Stomach smooth muscle (tissue), 2 donors: ENCODE measurements around the gene ACSM5.
"Not testable (repeated sequence)": the region's sequence is repeated elsewhere in the genome, so short reads cannot be mapped to it uniquely, and the experiment has no call there.

Experiments used
- H3K27ac ChIP-seq: one replicate; pipeline ENCODE4 v1.7.0; 2013; ENCODE audit warnings: mild to moderate bottlenecking, low read length, inconsistent platforms
- H3K27me3 ChIP-seq, 2 donors: one replicate each; pipeline ENCODE4 v1.7.0; 2013; ENCODE audit warnings: low read length in 2 of 2; ENCODE audit not compliant: insufficient read depth in 2 of 2, control insufficient read depth in 1 of 2
- H3K36me3 ChIP-seq, 2 donors: one replicate each; pipeline ENCODE4 v1.7.0; 2013; ENCODE audit warnings: low read length in 2 of 2; ENCODE audit not compliant: control insufficient read depth in 2 of 2, insufficient read depth in 2 of 2
- H3K4me1 ChIP-seq: one replicate; pipeline ENCODE4 v1.7.0; 2013; ENCODE audit warnings: low read length; ENCODE audit not compliant: control insufficient read depth, insufficient read depth
- H3K4me3 ChIP-seq, 2 donors: one replicate each; pipeline ENCODE4 v1.7.0; 2013; ENCODE audit warnings: low read length in 2 of 2
- H3K9ac ChIP-seq, 2 donors: one replicate each; pipeline ENCODE4 v1.7.0; 2013; ENCODE audit warnings: low read length in 2 of 2, mild to moderate bottlenecking in 1 of 2
- H3K9me3 ChIP-seq, 2 donors: one replicate each; pipeline ENCODE4 v1.7.0; 2013; ENCODE audit warnings: low read length in 2 of 2; ENCODE audit not compliant: control insufficient read depth in 2 of 2
- donor health status: healthy.
- donor health status: Pancreatic carcinoma.

Gene ACSM5

GRCh38 chr16:20446652-20447393 lies 37.5 kb downstream of the ACSM5 start:
- not testable (repeated sequence) for H3K27ac ChIP-seq, H3K9me3 ChIP-seq, H3K4me1 ChIP-seq, H3K36me3 ChIP-seq, H3K4me3 ChIP-seq, H3K9ac ChIP-seq, H3K27me3 ChIP-seq

GRCh38 chr16:20451364-20451763 lies 42.0 kb downstream of the ACSM5 start, which contains the start of gene ACSM2A:
Gene ACSM2A (plus strand): TSS chr16:20451521. CDS start chr16:20460115, 8,594 bp downstream.
- not testable (repeated sequence) for H3K27ac ChIP-seq, H3K27me3 ChIP-seq, H3K4me1 ChIP-seq, H3K4me3 ChIP-seq, H3K9ac ChIP-seq, H3K36me3 ChIP-seq, H3K9me3 ChIP-seq

GRCh38 chr16:20453633-20454032 lies 44.3 kb downstream of the ACSM5 start:
- not testable (repeated sequence) for H3K4me1 ChIP-seq, H3K9ac ChIP-seq, H3K27ac ChIP-seq, H3K9me3 ChIP-seq, H3K36me3 ChIP-seq, H3K4me3 ChIP-seq, H3K27me3 ChIP-seq

GRCh38 chr16:20459227-20459626 lies 49.9 kb downstream of the ACSM5 start:
- not testable (repeated sequence) for H3K9ac ChIP-seq, H3K9me3 ChIP-seq, H3K27me3 ChIP-seq, H3K27ac ChIP-seq, H3K36me3 ChIP-seq, H3K4me1 ChIP-seq, H3K4me3 ChIP-seq

GRCh38 chr16:20460313-20460712 lies 51.0 kb downstream of the ACSM5 start:
- not testable (repeated sequence) for H3K4me3 ChIP-seq, H3K27ac ChIP-seq, H3K27me3 ChIP-seq, H3K9ac ChIP-seq, H3K9me3 ChIP-seq, H3K4me1 ChIP-seq, H3K36me3 ChIP-seq

- H3K36me3 ChIP-seq, H3K9ac ChIP-seq, H3K27me3 ChIP-seq, H3K27ac ChIP-seq, H3K4me1 ChIP-seq, H3K4me3 ChIP-seq, H3K9me3 ChIP-seq: not testable (repeated sequence)
Measured at GRCh38 chr16:20468954-20469353, 59.6 kb downstream of the ACSM5 start.

GRCh38 chr16:20469930-20470329 lies 60.6 kb downstream of the ACSM5 start:
- H3K9ac ChIP-seq = not testable (repeated sequence)

GRCh38 chr16:20470732-20471131 lies 61.4 kb downstream of the ACSM5 start:
- not testable (repeated sequence) for H3K9ac ChIP-seq, H3K4me1 ChIP-seq, H3K9me3 ChIP-seq, H3K27ac ChIP-seq, H3K4me3 ChIP-seq, H3K27me3 ChIP-seq, H3K36me3 ChIP-seq

More at GRCh38 chr16:20469930-20470329, 60.6 kb downstream of the ACSM5 start:
- not testable (repeated sequence) for H3K9me3 ChIP-seq, H3K27me3 ChIP-seq, H3K27ac ChIP-seq, H3K4me1 ChIP-seq, H3K4me3 ChIP-seq, H3K36me3 ChIP-seq

GRCh38 chr16:20477188-20477744 lies 67.9 kb downstream of the ACSM5 start:
- H3K4me1 ChIP-seq, H3K36me3 ChIP-seq, H3K4me3 ChIP-seq, H3K27ac ChIP-seq, H3K9ac ChIP-seq, H3K9me3 ChIP-seq, H3K27me3 ChIP-seq: not testable (repeated sequence)

GRCh38 chr16:20483989-20484388 lies 74.7 kb downstream of the ACSM5 start:
- H3K4me1 ChIP-seq, H3K36me3 ChIP-seq, H3K27ac ChIP-seq, H3K27me3 ChIP-seq, H3K9me3 ChIP-seq, H3K9ac ChIP-seq, H3K4me3 ChIP-seq: not testable (repeated sequence)

GRCh38 chr16:20484726-20485125 lies 75.4 kb downstream of the ACSM5 start:
- no peak overlapping the region for H3K9ac ChIP-seq
- H3K27ac ChIP-seq = no peak overlapping the region
- no peaks in the 10 kb centered on the region for H3K4me1 ChIP-seq
- no peak overlapping the region for H3K4me3 ChIP-seq
- H3K9me3 ChIP-seq = no peaks in the 10 kb centered on the region
- H3K36me3 ChIP-seq = no peaks in the 10 kb centered on the region
- no peaks in the 10 kb centered on the region for H3K27me3 ChIP-seq
